Fibroblast of lung (primary cell): ENCODE measurements around the gene ANKH. TPM values are rescaled to one million over a fixed set of nuclear protein-coding genes. Genes with fewer than 3 reads are reported as not detected.

Experiments
- DNase-seq, 2 donors: peaks; one replicate each; pipeline versions ENCODE4 v3.0.0 to v3.0.0-alpha.2; 2010; ENCODE audit warnings: low read depth in 2 of 2
- H2AFZ ChIP-seq: 2 replicates; pipeline ENCODE4 v1.5.1; 2012; ENCODE audit warnings: low read length, control low read depth, inconsistent platforms
- H3K27ac ChIP-seq: 2 replicates; pipeline ENCODE4 v1.5.1; 2011; ENCODE audit warnings: low read length, control low read depth; ENCODE audit not compliant: insufficient read depth
- H3K27me3 ChIP-seq: 2 replicates; pipeline ENCODE4 v1.5.1; 2011; ENCODE audit warnings: mild to moderate bottlenecking, low read length; ENCODE audit not compliant: control insufficient read depth, insufficient read depth
- H3K36me3 ChIP-seq: 2 replicates; pipeline ENCODE4 v1.5.1; 2011; ENCODE audit warnings: low read length; ENCODE audit not compliant: control insufficient read depth, insufficient read depth
- H3K4me1 ChIP-seq: 2 replicates; pipeline ENCODE4 v1.5.1; 2011; ENCODE audit warnings: low read length; ENCODE audit not compliant: control insufficient read depth, insufficient read depth; ENCODE audit errors: extremely low read depth
- H3K4me2 ChIP-seq: 2 replicates; pipeline ENCODE4 v1.5.1; 2011; ENCODE audit warnings: low read length, control low read depth; ENCODE audit not compliant: insufficient read depth; ENCODE audit errors: extremely low read depth
- H3K4me3 ChIP-seq, 4 experiments: fragments of 200-600 bp in 1 of 4; sonication (generic) in 1 of 4; replicated peaks in 1 of 4; 2 replicates each; pipeline ENCODE4 v1.5.1; 2011 to 2016; ENCODE audit warnings: low read length in 4 of 4, low read depth in 3 of 4, mild to moderate bottlenecking in 3 of 4, control low read depth in 2 of 4, inconsistent platforms in 1 of 4, mixed read lengths in 1 of 4; ENCODE audit not compliant: insufficient read depth in 1 of 4; ENCODE audit errors: control extremely low read depth in 1 of 4
- H3K79me2 ChIP-seq: 2 replicates; pipeline ENCODE4 v1.5.1; 2012; ENCODE audit warnings: mild to moderate bottlenecking, low read length, inconsistent platforms; ENCODE audit not compliant: control insufficient read depth, insufficient read depth
- H3K9ac ChIP-seq: 2 replicates; pipeline ENCODE4 v1.5.1; 2011; ENCODE audit warnings: mild to moderate bottlenecking, low read length, control low read depth; ENCODE audit not compliant: insufficient read depth
- H3K9me3 ChIP-seq: 2 replicates; pipeline ENCODE4 v1.5.1; 2012; ENCODE audit warnings: low read depth, low read length; ENCODE audit not compliant: control insufficient read depth, insufficient read depth
- H4K20me1 ChIP-seq: 2 replicates; pipeline ENCODE4 v1.5.1; 2011; ENCODE audit warnings: low read length; ENCODE audit not compliant: control insufficient read depth, insufficient read depth; ENCODE audit errors: extremely low read depth
- EZH2 ChIP-seq: IDR thresholded peaks from 2 replicates; pipeline ENCODE4 v1.5.1; 2012; ENCODE audit warnings: low read length, control low read depth, mild to moderate bottlenecking; ENCODE audit errors: missing control alignments
- polyA plus RNA-seq, 2 donors: library from polyadenylated mRNA; depleted of rRNA in 1 of 2; stranded (reverse) in 1 of 2; unstranded in 1 of 2; fragments of >200 nt; gene quantifications; 2 replicates each; pipeline ENCODE4 v1.2.1, GENCODE V29; 2011 to 2012; ENCODE audit warnings: missing spikeins in 1 of 2
- total RNA-seq: library from RNA; depleted of rRNA; stranded (reverse); fragments of >200 nt; gene quantifications from 2 replicates; pipeline ENCODE4 v1.2.1, GENCODE V29; 2014
- TF ChIP-seq, protein P1 (sequence below), 2 donors: IDR thresholded peaks in 1 of 2; conservative IDR thresholded peaks in 1 of 2; 1 replicate in 1 of 2; 2 replicates in 1 of 2; pipeline ENCODE4 v1.5.1; 2011 to 2012; ENCODE audit warnings: low read length in 2 of 2, control low read depth in 1 of 2, inconsistent platforms in 1 of 2, low read depth in 1 of 2, mild to moderate bottlenecking in 1 of 2

ANKH gene
- total and polyA plus RNA-seq, 2 donors (not counting 1 experiment from before 2014, with no cell fraction given) = 5.8 to 10.9 TPM

DNA sequence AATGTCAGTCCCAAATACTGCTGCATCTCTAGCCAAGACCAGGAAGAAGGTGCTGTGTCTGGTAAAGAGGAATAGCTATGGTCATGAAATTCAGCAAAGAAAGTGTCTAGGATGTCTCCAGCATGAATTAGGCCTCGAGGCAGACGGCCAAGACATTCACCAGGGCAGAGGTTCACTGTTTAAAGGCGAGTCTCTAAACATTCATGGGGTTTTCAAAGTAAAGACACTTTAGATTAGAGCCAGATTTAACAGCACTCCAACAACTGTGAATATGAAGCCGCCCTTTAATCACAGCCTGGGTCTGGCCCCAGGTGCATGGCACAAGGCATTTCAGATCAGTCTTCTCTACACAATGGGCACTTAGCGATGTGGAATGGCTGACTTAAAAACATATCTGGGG, 95.0 kb downstream of the ANKH start:
- Histone ChIP-seq H3K27me3 (no peaks in the 10 kb centered on the region), H3K27ac (no peak overlapping the region), H3K9ac (no peak overlapping the region), H3K9me3 (no peaks in the 10 kb centered on the region), H3K4me1 (no peaks in the 10 kb centered on the region), H3K79me2 (no peaks in the 10 kb centered on the region), H4K20me1 (no peaks in the 10 kb centered on the region), H2AFZ (no peak overlapping the region), H3K4me2 (no peak overlapping the region), H3K36me3 (no peaks in the 10 kb centered on the region), H3K4me3 (no peak overlapping the region)
- TF ChIP-seq, protein P1, sequence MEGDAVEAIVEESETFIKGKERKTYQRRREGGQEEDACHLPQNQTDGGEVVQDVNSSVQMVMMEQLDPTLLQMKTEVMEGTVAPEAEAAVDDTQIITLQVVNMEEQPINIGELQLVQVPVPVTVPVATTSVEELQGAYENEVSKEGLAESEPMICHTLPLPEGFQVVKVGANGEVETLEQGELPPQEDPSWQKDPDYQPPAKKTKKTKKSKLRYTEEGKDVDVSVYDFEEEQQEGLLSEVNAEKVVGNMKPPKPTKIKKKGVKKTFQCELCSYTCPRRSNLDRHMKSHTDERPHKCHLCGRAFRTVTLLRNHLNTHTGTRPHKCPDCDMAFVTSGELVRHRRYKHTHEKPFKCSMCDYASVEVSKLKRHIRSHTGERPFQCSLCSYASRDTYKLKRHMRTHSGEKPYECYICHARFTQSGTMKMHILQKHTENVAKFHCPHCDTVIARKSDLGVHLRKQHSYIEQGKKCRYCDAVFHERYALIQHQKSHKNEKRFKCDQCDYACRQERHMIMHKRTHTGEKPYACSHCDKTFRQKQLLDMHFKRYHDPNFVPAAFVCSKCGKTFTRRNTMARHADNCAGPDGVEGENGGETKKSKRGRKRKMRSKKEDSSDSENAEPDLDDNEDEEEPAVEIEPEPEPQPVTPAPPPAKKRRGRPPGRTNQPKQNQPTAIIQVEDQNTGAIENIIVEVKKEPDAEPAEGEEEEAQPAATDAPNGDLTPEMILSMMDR (conservative IDR thresholded peaks at IDR 0.05 in 1 of 2, IDR thresholded peaks at IDR 0.05 in 1 of 2; ENCODE audit: low read depth in 1 of 2, low read length in 2 of 2) = no peak
- TF ChIP-seq EZH2 = no peak
- DNase-seq = peak in 1 of 2 donors; percentile 6

DNA sequence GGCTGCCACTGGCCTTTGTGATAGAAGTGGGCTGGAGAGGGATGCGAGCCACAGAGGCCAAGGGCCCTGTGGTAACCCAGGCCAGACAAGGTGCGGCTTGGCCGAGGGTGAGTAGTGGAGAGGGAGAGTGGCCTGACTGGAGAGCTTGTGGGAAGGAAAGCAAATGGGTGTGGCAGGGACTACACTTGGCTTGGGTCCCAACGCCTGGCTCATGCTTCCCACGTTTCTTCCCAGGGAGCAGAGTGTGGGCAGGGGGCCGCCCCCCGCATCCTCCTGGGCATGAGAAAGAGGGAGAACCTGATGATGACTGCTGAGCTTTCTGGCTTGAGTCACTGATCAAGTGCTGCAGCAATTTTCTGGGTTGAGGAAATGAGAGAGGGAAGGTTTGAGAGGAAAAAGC, 95.7 kb downstream of the ANKH start:
- H4K20me1 ChIP-seq = no peaks in the 10 kb centered on the region
- DNase-seq = peak; percentile 25 to 80
- TF ChIP-seq, protein P1 (conservative IDR thresholded peaks at IDR 0.05 in 1 of 2, IDR thresholded peaks at IDR 0.05 in 1 of 2; ENCODE audit: low read depth in 1 of 2, low read length in 2 of 2) = no peak
- no peak for TF ChIP-seq EZH2
- H3K9ac ChIP-seq = no peak overlapping the region
- no peak overlapping the region for H3K4me3 ChIP-seq
- H3K4me1 ChIP-seq = no peaks in the 10 kb centered on the region
- H3K4me2 ChIP-seq = no peak overlapping the region
- no peaks in the 10 kb centered on the region for H3K27me3 ChIP-seq
- H2AFZ ChIP-seq = no peak overlapping the region
- H3K36me3 ChIP-seq = no peaks in the 10 kb centered on the region
- H3K27ac ChIP-seq = no peak overlapping the region
- H3K9me3 ChIP-seq = no peaks in the 10 kb centered on the region
- H3K79me2 ChIP-seq = no peaks in the 10 kb centered on the region

GRCh38 chr5:14773588-14773987, 98.0 kb downstream of the ANKH start:
- no peak for DNase-seq
- Histone ChIP-seq H3K4me2 (no peak overlapping the region), H4K20me1 (no peaks in the 10 kb centered on the region), H3K9ac (no peak overlapping the region), H3K27me3 (no peaks in the 10 kb centered on the region), H3K9me3 (no peaks in the 10 kb centered on the region), H3K36me3 (no peaks in the 10 kb centered on the region), H3K79me2 (no peaks in the 10 kb centered on the region), H3K4me1 (no peaks in the 10 kb centered on the region), H2AFZ (no peak overlapping the region), H3K4me3 (no peak overlapping the region), H3K27ac (no peak overlapping the region)
- TF ChIP-seq EZH2 = no peak
- TF ChIP-seq, protein P1 (conservative IDR thresholded peaks at IDR 0.05 in 1 of 2, IDR thresholded peaks at IDR 0.05 in 1 of 2; ENCODE audit: low read depth in 1 of 2, low read length in 2 of 2) = no peak
